LHCN-M2 (cell line): Measurements from ENCODE around the gene CDCA7L. TPM values are rescaled to one million over a fixed set of nuclear protein-coding genes. Genes with fewer than 3 reads are reported as not detected.
A peak's percentile ranks its signal among the peaks of the same experiment; 100 is the strongest.
"Not testable (repeated sequence)": the region's sequence is repeated elsewhere in the genome, so short reads cannot be mapped to it uniquely, and the experiment has no call there.

ENCODE experiments used
- DNase-seq: peaks from one replicate; pipeline ENCODE4 v3.0.0-alpha.2; 2012; ENCODE audit warnings: low read depth
- total RNA-seq: library from RNA; depleted of rRNA; stranded (reverse); fragments of >200 nt; gene quantifications from 2 replicates; pipeline ENCODE4 v1.2.3, GENCODE V29; 2014

Gene CDCA7L
- total RNA-seq, 1 experiment from 2014 or later: 71.2 TPM

GRCh38 chr7:21944616-21945453, 864 bp downstream of the CDCA7L start:
- no peak for DNase-seq

DNA sequence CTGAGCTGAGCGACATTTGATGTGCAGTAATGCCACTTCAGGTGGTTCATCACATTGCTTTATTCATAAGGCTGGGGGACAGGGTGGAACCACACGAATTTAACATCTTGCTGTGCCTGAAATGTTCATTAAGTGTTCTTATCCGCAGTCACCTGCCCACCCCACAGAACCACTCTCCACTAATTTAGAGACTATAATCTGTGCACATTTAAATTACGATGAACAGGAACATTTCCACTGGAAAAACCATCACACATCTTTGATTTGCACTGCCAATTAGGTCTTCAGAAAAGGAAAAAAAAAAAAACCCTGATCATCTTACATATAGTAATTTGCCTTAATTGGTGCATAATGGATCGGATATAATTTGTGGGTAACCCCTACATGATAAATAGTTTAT, 2.3 kb downstream of the CDCA7L start:
- DNase-seq: no peak

- DNase-seq: no peak
Observed at GRCh38 chr7:21942955-21943354, 2.7 kb downstream of the CDCA7L start.

GRCh38 chr7:21941611-21942141, 4.0 kb downstream of the CDCA7L start:
- DNase-seq: no peak

DNA sequence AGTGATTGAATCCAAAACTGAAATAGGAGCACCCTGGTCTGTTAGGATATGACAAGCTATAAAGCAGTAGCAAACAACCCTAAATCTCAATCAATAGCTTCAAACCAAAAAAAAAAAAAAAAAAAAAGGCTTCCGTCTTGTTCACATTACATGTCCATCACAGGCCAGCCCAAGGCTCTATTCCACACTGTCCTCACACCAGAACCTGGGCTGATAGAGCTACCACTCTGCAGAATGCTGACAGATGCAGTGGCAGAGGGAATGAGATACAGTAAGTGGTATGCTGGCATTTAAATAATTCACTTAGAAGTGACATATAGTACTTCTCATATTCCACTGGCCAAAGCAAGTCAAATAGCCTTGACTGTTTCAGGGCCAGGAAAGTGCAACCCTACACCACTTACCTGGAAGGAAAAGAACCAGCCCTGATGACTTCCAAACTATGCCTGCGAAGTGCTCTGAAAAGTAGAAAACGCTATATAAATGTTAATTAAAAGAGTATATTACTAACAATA, 5.8 kb downstream of the CDCA7L start:
- DNase-seq: no peak

DNA sequence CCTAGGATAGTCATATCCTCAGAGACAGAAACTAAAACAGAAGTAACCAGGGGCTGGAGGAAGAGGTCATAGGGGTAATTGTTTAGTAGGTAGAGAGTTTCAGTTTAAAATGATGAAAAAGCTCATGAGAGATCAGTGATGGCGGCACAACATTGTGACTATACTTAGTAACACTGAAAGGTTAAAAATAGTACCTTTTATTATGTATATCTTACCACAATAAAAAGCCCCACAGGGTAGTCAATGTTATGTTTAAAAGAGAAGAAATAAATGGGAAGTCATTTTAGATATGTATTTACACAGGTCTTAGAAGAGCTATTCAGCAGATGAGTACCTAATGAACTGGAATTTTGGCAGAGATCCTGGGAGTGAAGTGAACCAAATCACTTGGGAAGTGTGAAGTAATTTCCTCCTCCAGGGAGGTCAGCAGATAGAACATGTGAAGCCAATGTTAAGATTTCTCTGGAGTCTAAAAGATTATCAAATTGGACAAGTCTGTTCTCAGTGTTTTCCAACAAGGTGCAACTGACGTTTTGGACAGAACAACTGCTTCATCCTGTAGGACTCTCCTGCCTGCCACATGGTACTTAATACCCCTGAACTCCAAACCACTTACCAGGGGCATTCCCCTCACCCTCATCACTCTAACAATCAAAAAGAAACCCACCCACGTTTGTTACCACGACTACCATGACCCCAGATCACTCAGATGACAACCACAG, 6.4 kb downstream of the CDCA7L start:
- DNase-seq: no peak

DNA sequence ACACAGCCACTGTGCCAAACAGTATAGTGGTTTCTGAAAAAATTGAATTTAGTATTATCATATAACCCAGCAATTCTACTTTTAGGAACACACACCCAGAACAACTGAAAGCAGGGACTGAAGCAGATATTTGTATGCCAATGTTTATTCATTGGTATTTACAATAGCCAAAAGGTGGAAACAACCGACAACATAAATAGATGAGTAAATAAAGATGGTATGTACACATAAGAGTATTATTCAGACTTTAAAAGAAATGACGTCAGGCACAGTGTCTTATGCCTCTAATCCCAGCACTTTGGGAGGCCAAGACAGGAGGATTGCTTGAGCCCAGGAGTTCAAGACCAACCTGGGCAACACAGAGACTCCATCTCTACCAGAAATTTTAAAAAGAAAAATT, 7.2 kb downstream of the CDCA7L start:
- DNase-seq: no peak

GRCh38 chr7:21934808-21935207, 10.9 kb downstream of the CDCA7L start:
- no peak for DNase-seq

GRCh38 chr7:21933293-21933692, 12.4 kb downstream of the CDCA7L start:
- not testable (repeated sequence) for DNase-seq

DNA sequence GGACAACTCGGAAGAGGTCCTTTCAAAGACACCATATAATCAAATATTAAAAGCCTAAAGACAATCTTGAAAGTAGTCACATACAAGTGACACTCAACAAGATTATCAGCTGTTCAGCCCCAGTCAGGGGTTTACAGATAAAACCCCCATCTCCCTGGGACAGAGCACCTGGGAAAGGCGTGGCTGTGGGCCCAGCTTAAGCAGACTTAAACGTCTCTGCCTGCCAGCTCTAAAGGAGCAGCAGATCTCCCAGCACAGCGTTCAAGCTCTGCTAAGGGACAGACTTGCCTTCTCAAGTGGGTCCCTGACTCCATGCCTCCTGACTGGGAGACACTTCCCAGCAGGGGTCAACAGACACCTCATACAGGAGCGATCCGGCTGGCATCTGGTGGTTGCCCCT, 18.0 kb downstream of the CDCA7L start:
- no peak for DNase-seq

DNA sequence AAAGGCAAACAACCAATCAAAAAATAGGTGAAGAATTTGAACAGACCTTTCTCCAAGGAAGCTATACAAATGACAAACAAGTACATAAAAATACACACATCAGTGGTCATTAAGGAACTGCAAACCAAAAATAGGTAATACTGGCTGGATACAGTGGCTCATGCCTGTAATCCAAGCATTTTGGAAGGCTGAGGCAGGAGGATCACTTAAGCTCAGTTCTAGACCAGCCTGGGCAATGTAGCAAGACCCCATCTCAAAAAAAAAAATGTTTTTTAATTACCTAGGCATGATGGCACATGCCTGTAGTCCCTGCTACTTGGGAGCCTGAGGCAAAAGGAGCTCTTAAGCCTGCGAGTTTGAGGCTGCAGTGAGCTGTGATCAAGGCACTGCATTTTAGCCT, 19.3 kb downstream of the CDCA7L start:
- no peak for DNase-seq

GRCh38 chr7:21923658-21924057, 22.0 kb downstream of the CDCA7L start:
- DNase-seq: peak; percentile 53

DNA sequence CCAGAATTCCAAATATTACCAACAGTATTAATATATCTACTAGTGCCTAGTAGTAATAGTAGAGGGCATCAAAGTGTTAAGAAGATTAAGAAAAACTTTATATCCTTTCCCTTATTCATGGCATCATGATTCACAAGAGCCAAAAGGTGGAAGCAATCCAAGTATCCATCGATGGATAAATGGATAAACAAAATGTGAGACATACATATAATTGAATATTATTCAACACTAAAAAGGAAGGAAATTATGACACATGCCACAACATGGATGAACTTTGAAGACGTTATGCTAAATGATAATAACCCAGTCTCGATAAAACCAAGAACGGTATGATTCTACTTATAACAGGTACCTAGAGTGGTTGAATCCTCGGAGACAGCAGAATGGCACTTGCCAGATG, 23.1 kb downstream of the CDCA7L start:
- no peak for DNase-seq

GRCh38 chr7:21920936-21921335, 24.8 kb downstream of the CDCA7L start:
- no peak for DNase-seq

DNA sequence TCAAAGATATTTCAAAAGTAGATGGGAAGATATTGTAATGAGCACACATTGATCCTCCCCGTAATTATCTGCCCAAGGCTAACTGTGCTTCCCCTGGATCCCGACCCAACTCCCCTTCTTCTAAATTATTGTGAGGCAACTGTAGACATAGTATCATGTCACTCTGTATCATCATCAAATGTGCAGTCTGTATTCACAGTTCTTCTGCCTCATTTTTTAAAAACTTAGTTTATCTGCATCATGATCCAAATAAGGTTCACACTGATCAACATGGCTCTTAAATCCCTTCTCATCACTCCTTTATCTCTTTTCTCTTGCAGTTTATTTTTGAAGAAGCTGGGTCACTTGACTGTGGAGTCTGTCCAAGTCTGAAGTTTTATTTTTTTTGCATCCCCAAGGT, 27.5 kb downstream of the CDCA7L start:
- DNase-seq: no peak

- no peak for DNase-seq
Observed at GRCh38 chr7:21916629-21917028, 29.1 kb downstream of the CDCA7L start.

- DNase-seq: no peak
Observed at GRCh38 chr7:21916176-21916575, 29.5 kb downstream of the CDCA7L start.

DNA sequence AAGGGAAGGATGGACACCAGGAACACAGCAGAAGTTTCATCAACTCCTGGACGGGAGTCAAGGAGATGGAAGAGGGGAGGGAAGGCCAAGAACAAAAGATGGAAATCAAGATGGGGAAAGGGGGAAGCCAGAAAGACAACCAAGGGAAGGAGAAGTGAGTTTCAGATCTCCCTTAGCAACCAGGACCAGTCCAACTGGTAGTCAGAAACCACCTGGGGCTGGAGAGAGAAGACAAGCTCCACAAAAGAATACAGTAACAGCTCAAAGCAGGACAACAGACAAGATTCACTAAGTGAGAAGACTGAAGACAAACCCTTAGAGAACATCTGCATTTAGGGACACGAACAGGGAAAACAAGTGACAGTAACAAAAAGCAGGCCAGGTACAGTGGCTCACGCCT, 30.6 kb downstream of the CDCA7L start:
- DNase-seq: no peak

GRCh38 chr7:21914671-21915070, 31.0 kb downstream of the CDCA7L start:
- peak; percentile 28 for DNase-seq

GRCh38 chr7:21912931-21913780, 32.5 kb downstream of the CDCA7L start:
- no peak for DNase-seq

GRCh38 chr7:21912305-21912704, 33.4 kb downstream of the CDCA7L start:
- no peak for DNase-seq
